HL-60 (cell line): ENCODE data around the gene SDE2.
"Not testable (repeated sequence)": the region's sequence is repeated elsewhere in the genome, so short reads cannot be mapped to it uniquely, and the experiment has no call there.

ENCODE experiments used
- DNase-seq, 2 experiments: peaks; one replicate each; pipeline ENCODE4 v3.0.0-alpha.2; 2010 to 2020; ENCODE audit warnings: low read depth in 1 of 2, low spot score in 1 of 2
- H3K27ac ChIP-seq: fragments of 250-450 bp; sonication (Bioruptor Pico); replicated peaks from 2 replicates; pipeline ENCODE4 v1.5.1; 2020; ENCODE audit warnings: mild to moderate bottlenecking, moderate library complexity
- H3K27me3 ChIP-seq: fragments of 250-450 bp; sonication (Bioruptor Pico); 2 replicates; pipeline ENCODE4 v1.5.1; 2021; ENCODE audit warnings: mild to moderate bottlenecking, moderate library complexity; ENCODE audit not compliant: insufficient read depth, poor library complexity, severe bottlenecking
- H3K4me3 ChIP-seq: replicated peaks from 2 replicates; pipeline ENCODE4 v1.5.1; 2011; ENCODE audit warnings: mild to moderate bottlenecking, control low read depth, low read length; ENCODE audit not compliant: insufficient read depth
- GABPA ChIP-seq: IDR thresholded peaks from 2 replicates; pipeline ENCODE4 v1.6.1; 2012; ENCODE audit warnings: low read depth
- POLR2AphosphoS5 ChIP-seq: IDR thresholded peaks from 2 replicates; pipeline ENCODE4 v1.6.1; 2012; ENCODE audit warnings: low read depth
- REST ChIP-seq: IDR thresholded peaks from 2 replicates; pipeline ENCODE4 v1.6.1; 2012; ENCODE audit warnings: low read depth; ENCODE audit not compliant: insufficient replicate concordance
- SPI1 ChIP-seq: IDR thresholded peaks from 2 replicates; pipeline ENCODE4 v1.6.1; 2012; ENCODE audit warnings: low read depth, mild to moderate bottlenecking, borderline replicate concordance
- TF ChIP-seq, protein P1 (sequence below): IDR thresholded peaks from one replicate; pipeline ENCODE4 v1.5.1; 2011; ENCODE audit warnings: low read length, control low read depth, inconsistent platforms; ENCODE audit not compliant: insufficient read depth

The SDE2 gene

DNA sequence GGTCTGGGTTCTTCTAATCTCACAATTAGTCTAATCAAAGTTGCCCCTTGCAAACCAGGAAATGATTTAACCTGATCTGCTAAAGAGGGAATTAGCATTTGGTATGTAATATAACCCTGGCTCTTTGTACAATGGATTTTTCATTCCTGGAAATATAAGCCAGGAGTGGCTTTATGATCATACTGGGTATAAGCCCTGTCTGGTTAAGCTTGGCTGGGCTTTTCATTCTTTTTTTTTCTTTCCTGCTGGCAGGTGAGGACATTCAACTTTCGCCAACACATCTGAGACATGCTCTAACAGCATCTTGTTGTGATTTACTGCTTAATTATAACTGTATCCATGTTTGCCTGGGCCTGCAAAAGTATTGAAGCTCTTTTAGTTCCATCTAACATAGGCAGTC lies 20.4 kb upstream of the SDE2 start:
- no peak for TF ChIP-seq REST
- no peak overlapping the region for H3K4me3 ChIP-seq

GRCh38 chr1:226017070-226017469 lies 17.9 kb upstream of the SDE2 start:
- no peaks in the 10 kb centered on the region for H3K27me3 ChIP-seq
- no peak overlapping the region for H3K27ac ChIP-seq
- DNase-seq: no peak
- no peak overlapping the region for H3K4me3 ChIP-seq
- TF ChIP-seq, protein P1, sequence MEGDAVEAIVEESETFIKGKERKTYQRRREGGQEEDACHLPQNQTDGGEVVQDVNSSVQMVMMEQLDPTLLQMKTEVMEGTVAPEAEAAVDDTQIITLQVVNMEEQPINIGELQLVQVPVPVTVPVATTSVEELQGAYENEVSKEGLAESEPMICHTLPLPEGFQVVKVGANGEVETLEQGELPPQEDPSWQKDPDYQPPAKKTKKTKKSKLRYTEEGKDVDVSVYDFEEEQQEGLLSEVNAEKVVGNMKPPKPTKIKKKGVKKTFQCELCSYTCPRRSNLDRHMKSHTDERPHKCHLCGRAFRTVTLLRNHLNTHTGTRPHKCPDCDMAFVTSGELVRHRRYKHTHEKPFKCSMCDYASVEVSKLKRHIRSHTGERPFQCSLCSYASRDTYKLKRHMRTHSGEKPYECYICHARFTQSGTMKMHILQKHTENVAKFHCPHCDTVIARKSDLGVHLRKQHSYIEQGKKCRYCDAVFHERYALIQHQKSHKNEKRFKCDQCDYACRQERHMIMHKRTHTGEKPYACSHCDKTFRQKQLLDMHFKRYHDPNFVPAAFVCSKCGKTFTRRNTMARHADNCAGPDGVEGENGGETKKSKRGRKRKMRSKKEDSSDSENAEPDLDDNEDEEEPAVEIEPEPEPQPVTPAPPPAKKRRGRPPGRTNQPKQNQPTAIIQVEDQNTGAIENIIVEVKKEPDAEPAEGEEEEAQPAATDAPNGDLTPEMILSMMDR: no peak
- TF ChIP-seq GABPA (no peak), SPI1 (no peak), POLR2AphosphoS5 (no peak), REST (no peak)

More for the DNA sequence above, 20.4 kb upstream of the SDE2 start:
- no peaks in the 10 kb centered on the region for H3K27me3 ChIP-seq
- no peak for DNase-seq
- H3K27ac ChIP-seq: no peak overlapping the region

- Histone ChIP-seq H3K27ac (no peak overlapping the region), H3K4me3 (no peak overlapping the region), H3K27me3 (no peaks in the 10 kb centered on the region)
- no peak for DNase-seq
- no peak for TF ChIP-seq REST
- no peak for TF ChIP-seq POLR2AphosphoS5
- no peak for TF ChIP-seq SPI1
Observed at GRCh38 chr1:226009650-226010044, 10.5 kb upstream of the SDE2 start.

GRCh38 chr1:226007126-226007892 lies 8.2 kb upstream of the SDE2 start:
- DNase-seq, H3K27ac ChIP-seq, H3K27me3 ChIP-seq, H3K4me3 ChIP-seq: not testable (repeated sequence)

GRCh38 chr1:226006686-226007085 lies 7.5 kb upstream of the SDE2 start:
- H3K27me3 ChIP-seq: no peaks in the 10 kb centered on the region
- no peak for DNase-seq
- no peak overlapping the region for H3K27ac ChIP-seq
- H3K4me3 ChIP-seq: no peak overlapping the region
- TF ChIP-seq GABPA: no peak
- TF ChIP-seq SPI1: no peak
- TF ChIP-seq POLR2AphosphoS5: no peak
- no peak for TF ChIP-seq REST
- TF ChIP-seq, protein P1: no peak
